C4-2B (cell line): ENCODE data around the gene CENPA.

Source experiments
- CTCF ChIP-seq: fragments of 450-650 bp; conservative IDR thresholded peaks from 2 replicates; pipeline ENCODE4 v1.5.1; 2017; ENCODE audit warnings: mild to moderate bottlenecking
- ZFX ChIP-seq: fragments of 450-650 bp; IDR thresholded peaks from 2 replicates; pipeline ENCODE4 v1.6.1; 2017

- TF ChIP-seq CTCF (no peak), ZFX (no peak)
Observed at GRCh38 chr2:26743852-26744251, 42.0 kb upstream of the CENPA start.
